ENCODE results near the gene INHBA. TPM values are rescaled to one million over a fixed set of nuclear protein-coding genes. Genes with fewer than 3 reads are reported as not detected.

Gene INHBA
- total RNA-seq, 2 experiments from 2014 or later: not detected

DNA sequence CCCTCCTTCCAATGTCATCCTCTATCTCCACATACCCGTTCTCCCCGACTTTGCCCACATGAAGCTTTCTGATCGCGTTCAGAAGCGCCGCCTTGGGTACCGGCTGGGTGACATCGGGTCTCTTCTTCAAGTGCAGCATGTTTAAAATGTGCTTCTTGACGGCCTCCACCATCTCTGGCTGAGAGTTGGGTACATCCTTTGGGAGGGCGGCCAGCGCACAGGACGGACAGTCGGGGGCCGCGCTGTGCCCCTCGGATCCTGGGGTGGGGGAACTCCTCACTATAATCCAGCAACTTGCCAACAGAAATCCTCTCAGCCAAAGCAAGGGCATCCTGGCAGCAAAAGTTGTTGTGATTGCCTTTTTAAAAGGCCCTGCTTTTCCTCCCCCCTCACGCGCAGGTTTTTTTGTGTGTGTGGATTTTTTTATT is 2.8 kb downstream of the INHBA start:
- no peak overlapping the region for H3K4me3 Mint-ChIP-seq

DNA sequence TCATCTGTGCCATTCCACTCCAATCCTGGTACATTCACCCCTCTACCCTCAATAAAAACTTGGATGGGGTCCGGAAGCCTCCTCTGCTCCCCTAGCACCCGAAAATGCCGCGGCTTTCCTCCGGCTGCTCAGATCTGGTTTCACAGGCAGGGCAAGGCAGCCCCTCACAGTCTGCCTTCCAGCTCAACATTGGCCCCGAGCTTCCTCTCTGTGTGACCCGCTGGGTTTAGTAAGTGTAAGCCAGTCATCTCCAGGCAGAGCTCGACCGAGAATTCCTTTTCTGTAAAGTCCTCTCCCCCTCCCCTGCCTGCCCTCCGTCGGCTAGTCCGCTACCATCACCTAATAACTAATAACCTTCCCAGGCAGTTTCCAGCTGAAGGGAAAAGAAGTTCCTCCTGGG is 3.4 kb downstream of the INHBA start:
- H3K27me3 Mint-ChIP-seq: peaks cover 81% of the 10 kb centered on the region
- H3K36me3 Mint-ChIP-seq: no peaks in the 10 kb centered on the region
- no peak overlapping the region for H3K27ac Mint-ChIP-seq
- H3K4me1 Mint-ChIP-seq: peaks cover 11% of the 10 kb centered on the region
- H3K9me3 Mint-ChIP-seq: no peaks in the 10 kb centered on the region
- no peak overlapping the region for H3K4me3 Mint-ChIP-seq
- DNase-seq: no peak

More for the DNA sequence above, 2.8 kb downstream of the INHBA start:
- H3K27ac Mint-ChIP-seq: no peak overlapping the region
- no peaks in the 10 kb centered on the region for H3K36me3 Mint-ChIP-seq
- peaks cover 85% of the 10 kb centered on the region for H3K27me3 Mint-ChIP-seq
- H3K4me1 Mint-ChIP-seq: peaks cover 13% of the 10 kb centered on the region
- DNase-seq: no peak
- no peaks in the 10 kb centered on the region for H3K9me3 Mint-ChIP-seq

DNA sequence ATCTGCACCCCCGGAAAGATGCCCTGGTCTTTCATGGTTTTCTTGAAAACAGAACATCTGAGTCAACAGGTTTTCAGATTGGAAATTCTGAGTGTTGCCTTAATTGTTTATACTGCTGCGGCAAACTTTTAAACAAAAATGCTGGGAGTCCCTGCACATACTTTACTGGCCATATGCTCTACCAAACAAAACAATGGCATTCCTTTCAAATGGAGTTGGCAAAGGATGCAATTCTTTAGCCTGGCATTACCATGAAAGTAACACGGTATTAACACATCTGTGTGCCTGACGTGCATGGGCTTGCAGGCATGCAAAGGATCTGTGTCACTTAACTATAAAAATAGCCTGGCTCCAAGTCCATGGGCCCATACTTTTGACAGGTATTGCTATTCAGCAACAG is 4.2 kb downstream of the INHBA start:
- Mint-ChIP-seq H3K9me3 (no peaks in the 10 kb centered on the region), H3K27ac (no peak overlapping the region), H3K4me1 (peaks cover 7% of the 10 kb centered on the region), H3K4me3 (no peak overlapping the region), H3K36me3 (no peaks in the 10 kb centered on the region), H3K27me3 (peaks cover 75% of the 10 kb centered on the region)
- no peak for DNase-seq

DNA sequence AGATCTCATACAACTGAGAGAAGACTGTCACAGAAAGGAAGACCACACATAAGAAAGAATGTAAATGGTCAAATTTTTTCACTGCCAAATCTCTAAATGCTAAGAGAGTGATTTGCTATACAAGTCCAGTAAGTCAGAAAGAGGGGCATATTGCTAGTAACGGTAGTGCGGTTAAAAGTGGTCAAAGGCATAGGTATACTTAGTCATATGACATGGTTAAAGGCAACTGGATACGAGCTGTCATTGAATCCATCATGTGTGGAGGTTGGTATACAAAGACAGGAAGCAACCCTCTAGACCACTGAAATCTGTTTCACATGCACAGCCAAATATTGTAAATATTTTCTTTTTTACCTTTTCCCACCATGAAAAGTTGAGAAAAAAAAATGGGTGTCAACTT is 4.8 kb downstream of the INHBA start:
- Mint-ChIP-seq H3K9me3 (no peaks in the 10 kb centered on the region), H3K27ac (no peak overlapping the region), H3K4me1 (peaks cover 7% of the 10 kb centered on the region), H3K4me3 (no peak overlapping the region), H3K36me3 (no peaks in the 10 kb centered on the region), H3K27me3 (peaks cover 78% of the 10 kb centered on the region)
- DNase-seq: no peak

DNA sequence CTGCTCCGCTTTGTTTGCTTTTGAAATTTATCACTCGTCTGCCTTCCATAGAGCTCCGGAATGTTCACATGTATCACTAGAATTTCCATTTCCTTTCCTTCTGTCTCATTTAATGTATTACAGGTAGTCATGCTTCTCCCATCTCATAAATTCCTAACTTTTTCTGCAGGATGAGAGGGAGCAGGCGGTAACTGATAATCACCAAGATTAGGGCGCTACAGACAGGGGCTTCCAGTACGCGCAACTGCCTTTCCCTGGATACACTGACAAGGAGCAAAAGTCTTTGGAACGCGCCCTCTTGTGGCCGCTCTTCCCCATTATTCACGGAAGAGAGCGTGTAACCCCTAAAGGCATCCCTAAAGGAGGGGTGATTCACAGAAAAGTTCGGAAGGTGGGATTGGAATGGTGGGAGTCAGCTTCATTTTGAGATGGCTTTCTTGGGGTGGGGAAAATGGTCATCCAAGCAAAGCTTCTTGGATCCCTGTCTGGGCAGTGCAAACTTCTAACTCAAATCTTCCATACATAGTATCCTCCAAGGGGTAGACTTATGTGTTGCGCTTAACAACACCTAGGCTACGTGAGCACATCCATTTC is 6.5 kb downstream of the INHBA start:
- DNase-seq: peak; percentile 17

DNA sequence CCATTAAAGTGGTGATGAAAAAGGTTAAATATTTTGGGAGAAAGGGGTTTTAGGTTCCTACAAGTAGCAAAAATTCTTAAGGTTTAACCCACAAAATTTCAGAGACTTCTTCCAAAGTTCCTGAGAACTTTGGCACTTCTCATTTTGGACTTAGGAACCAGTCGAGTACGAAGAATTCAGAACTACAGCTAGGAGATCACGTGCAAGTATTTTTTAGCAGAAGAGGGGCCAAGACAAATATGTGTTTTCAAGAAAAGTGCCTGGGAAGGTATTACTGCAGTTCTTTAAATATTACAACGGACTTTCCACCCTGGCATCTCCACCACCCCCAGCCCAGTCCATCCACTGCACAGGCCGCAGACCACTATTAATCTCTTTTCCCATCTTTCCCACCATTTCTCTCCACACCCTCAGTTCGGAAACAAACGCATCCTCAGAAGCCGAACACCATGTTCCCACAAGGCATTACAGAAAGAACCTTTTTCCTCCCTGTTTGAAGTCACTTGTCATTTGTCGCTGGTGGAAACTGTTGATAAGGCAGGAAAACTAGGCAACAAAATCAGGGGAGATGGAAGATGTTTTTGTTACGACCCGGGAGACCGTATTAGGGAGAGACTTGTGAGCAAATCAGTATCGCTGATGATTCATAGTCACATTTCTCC is 7.1 kb downstream of the INHBA start:
- H3K27ac Mint-ChIP-seq: no peak overlapping the region
- no peak for DNase-seq
- H3K9me3 Mint-ChIP-seq: no peaks in the 10 kb centered on the region
- H3K36me3 Mint-ChIP-seq: no peaks in the 10 kb centered on the region
- H3K4me1 Mint-ChIP-seq: peaks cover 7% of the 10 kb centered on the region
- H3K27me3 Mint-ChIP-seq: peaks cover 62% of the 10 kb centered on the region
- H3K4me3 Mint-ChIP-seq: no peak overlapping the region

More for the DNA sequence above, 6.5 kb downstream of the INHBA start:
- no peak overlapping the region for H3K27ac Mint-ChIP-seq
- H3K4me1 Mint-ChIP-seq: peaks cover 7% of the 10 kb centered on the region
- H3K9me3 Mint-ChIP-seq: no peaks in the 10 kb centered on the region
- peaks cover 66% of the 10 kb centered on the region for H3K27me3 Mint-ChIP-seq
- H3K36me3 Mint-ChIP-seq: no peaks in the 10 kb centered on the region
- no peak overlapping the region for H3K4me3 Mint-ChIP-seq

DNA sequence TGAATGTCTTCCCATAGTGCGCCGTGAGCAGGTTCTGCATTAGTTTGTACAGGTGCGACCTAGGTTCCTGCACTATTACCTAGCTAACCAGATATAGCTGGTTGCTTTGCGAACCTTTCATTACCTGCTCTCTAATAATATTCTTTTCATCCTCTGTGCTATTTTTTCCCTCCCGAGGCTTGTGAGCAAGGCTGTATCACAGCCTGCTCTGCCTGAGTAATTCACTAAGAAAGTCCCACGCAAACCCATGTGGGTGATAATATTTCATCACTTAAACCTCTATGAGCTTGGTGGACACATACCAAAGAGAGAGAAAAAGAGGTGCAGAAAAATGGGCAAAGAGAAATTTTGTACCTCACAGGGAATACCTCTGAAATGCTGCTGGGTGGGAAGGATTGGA is 8.4 kb downstream of the INHBA start:
- Mint-ChIP-seq H3K27ac (no peak overlapping the region), H3K4me1 (peaks cover 3% of the 10 kb centered on the region), H3K36me3 (no peaks in the 10 kb centered on the region), H3K9me3 (no peaks in the 10 kb centered on the region), H3K27me3 (peaks cover 52% of the 10 kb centered on the region), H3K4me3 (no peak overlapping the region)
- DNase-seq: no peak

DNA sequence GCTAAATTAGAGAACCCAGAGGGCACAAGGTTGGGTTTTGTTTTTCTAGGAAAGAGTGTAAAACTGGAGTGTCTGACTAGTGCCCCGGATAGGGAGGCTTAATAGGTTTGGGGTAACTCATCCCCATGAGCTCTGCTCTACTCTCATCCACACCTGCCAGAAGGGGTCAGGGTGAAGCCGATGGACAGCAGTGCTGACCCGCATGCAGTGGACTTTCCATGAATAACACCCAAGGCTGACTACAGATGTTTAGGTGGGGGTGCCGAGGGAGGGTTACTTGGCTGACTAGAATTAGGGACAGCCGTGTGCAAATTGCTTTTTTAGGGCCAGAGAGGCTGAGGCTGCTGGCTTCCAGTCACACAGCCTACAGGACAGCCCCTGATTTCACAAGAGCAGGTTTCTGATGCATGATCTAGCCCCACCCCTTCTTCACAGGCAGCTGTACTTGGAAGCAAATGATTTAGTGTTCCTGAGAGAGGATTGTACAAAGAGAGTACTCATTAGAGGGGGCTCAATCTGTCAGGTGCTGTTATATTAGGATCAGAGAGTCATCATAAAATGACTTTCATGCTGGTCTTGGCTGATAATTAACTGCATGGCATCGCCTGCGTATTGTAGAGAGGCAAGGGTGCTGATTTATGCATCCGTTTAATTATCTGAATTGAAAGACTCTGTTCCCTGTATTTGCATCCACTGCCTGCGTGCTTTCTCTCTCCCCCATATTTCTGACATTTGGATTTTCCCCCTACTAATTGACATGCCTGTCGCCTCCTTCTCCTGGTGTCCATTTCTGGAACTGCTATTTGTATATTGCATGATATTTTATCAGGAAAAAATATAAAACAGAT is 9.5 kb downstream of the INHBA start:
- Mint-ChIP-seq H3K4me3 (no peak overlapping the region), H3K27me3 (peaks cover 41% of the 10 kb centered on the region), H3K27ac (no peak overlapping the region), H3K36me3 (no peaks in the 10 kb centered on the region), H3K9me3 (no peaks in the 10 kb centered on the region), H3K4me1 (no peaks in the 10 kb centered on the region)
- no peak for DNase-seq

DNA sequence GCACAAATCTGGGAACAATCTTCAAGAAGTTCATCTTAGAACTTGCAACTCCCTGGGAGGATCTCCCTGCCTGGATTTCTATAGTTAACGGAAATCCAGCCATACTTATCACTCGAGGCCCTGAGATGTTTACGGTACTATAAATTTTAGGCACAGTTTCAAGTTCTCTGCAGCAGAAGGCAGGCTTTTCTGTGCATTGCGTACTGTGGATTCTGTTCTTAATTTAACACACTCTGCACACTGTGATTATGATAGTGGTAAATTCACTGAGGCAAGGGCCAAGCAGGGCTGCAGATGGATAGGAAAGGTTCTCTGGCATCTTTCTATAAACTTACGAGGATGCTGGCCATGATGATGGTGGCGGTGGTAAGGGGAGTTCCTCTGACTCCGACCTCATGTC is 10.6 kb downstream of the INHBA start:
- no peak for DNase-seq
- H3K4me1 Mint-ChIP-seq: no peaks in the 10 kb centered on the region
- no peaks in the 10 kb centered on the region for H3K9me3 Mint-ChIP-seq
- no peak overlapping the region for H3K27ac Mint-ChIP-seq
- H3K4me3 Mint-ChIP-seq: no peak overlapping the region
- H3K27me3 Mint-ChIP-seq: peaks cover 38% of the 10 kb centered on the region
- no peaks in the 10 kb centered on the region for H3K36me3 Mint-ChIP-seq

DNA sequence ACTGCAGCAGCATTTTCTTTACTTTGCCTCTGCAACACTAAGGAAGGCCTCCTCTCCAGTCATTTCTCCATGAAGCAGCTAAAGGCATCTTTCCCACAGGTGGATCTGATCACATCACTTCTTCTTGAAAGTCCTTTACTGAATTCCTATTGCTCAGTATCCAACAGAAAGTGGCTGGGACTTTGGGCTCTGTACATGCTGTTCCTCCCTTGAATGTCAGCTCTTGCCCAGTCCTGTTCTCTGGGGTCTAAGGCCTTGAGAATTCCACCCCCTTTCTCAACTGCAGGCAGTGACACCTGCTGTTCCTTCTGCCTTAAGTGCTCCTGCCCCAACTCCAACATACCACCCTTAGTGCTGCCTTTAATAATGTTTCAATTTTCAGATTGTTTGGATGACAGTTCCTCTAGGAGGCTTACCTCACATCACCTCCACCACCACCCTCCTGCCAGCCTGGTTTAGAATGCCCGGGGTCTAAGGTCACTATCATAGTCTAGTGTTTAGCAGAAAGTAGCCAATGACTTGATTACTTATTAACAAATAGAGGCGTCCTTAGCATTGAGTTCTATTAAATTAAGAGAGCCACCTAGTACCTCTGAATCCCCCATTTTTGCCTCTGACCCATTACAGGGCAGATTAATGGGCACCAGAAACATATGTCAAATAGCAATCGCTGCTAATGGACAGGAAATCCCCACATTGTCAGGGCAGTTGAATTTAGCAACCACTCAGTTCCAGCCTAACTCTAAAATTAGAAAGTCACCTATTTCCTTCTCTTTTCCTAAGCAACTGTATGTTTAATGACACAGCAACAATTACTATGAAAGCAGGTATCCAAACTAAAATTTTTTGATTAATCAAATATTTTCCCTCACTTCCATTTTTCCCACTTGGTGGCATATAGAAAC is 11.4 kb downstream of the INHBA start:
- Mint-ChIP-seq H3K27ac (no peak overlapping the region), H3K4me1 (no peaks in the 10 kb centered on the region), H3K36me3 (no peaks in the 10 kb centered on the region), H3K4me3 (no peak overlapping the region), H3K27me3 (peaks cover 34% of the 10 kb centered on the region), H3K9me3 (no peaks in the 10 kb centered on the region)
- no peak for DNase-seq

DNA sequence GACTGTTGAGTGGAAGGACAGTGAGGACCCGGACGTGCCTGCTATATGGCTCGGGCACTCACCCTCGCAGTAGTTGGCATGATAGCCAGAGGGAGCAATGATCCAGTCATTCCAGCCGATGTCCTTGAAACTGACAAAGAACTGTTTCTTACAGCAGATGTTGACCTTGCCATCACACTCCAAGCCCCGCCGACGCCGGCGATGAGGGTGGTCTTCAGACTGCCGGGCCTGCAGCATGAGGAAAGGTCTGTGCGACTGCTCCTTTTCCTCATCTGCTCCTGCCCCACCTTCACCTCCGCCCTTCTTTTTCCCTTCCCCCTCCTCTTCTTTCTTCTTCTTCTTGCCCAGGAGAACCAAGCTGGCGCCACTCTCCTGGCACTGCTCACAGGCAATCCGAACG is 13.1 kb downstream of the INHBA start:
- no peak overlapping the region for H3K27ac Mint-ChIP-seq
- H3K36me3 Mint-ChIP-seq: no peaks in the 10 kb centered on the region
- no peaks in the 10 kb centered on the region for H3K9me3 Mint-ChIP-seq
- H3K4me1 Mint-ChIP-seq: no peaks in the 10 kb centered on the region
- no peak for DNase-seq
- no peak overlapping the region for H3K4me3 Mint-ChIP-seq
- H3K27me3 Mint-ChIP-seq: peaks cover 21% of the 10 kb centered on the region

DNA sequence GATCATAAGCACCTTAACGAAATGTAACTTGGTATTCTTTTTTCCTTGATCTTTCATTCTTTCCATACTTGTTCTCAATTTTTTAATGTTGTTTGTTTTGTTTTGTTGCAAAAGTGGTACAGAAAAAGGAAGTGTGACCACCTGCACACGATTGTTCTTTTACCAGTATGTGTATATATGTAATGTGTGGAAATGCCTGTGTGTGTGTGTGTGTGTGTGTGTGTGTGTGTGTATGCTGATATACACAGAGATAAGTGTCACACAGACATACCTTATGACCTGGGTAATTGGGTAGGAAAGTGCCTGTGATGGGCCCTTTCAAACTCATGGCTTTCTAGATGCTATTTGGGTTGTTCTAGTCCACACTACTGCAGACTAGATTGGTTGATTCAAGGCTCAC is 14.0 kb downstream of the INHBA start:
- H3K4me1 Mint-ChIP-seq: no peaks in the 10 kb centered on the region
- peaks cover 26% of the 10 kb centered on the region for H3K27me3 Mint-ChIP-seq
- DNase-seq: no peak
- H3K36me3 Mint-ChIP-seq: no peaks in the 10 kb centered on the region
- no peak overlapping the region for H3K27ac Mint-ChIP-seq
- no peak overlapping the region for H3K4me3 Mint-ChIP-seq
- H3K9me3 Mint-ChIP-seq: no peaks in the 10 kb centered on the region

DNA sequence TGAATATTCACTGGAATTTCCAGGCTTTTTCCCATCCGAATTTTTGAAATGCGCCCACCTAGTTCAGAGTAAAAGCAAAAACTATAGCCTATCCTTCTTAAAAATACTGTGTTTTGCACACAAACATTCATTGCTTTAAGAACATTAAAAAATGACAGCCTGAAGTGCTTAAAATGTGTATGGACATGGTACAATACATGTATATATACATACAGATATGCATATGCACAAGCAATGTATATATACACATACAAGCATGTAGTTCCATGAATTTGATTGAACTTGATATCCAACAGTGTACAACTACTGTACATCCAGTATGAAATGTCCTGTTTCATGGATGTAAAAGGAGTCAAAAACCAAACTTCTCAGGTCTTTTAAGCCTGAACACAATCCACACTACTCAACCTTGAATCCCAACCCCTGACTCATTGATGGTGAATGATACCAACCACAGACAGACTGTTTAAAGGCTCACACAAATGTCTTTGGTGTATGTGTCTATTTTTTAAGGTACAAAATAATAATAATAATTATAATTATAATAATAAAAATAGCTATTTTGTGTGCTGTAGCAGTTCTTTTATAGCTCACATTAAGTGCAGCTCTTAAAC is 14.8 kb downstream of the INHBA start:
- Mint-ChIP-seq H3K36me3 (no peaks in the 10 kb centered on the region), H3K4me3 (no peak overlapping the region), H3K9me3 (no peaks in the 10 kb centered on the region), H3K27ac (no peak overlapping the region), H3K4me1 (no peaks in the 10 kb centered on the region), H3K27me3 (peaks cover 23% of the 10 kb centered on the region)
- DNase-seq: no peak

DNA sequence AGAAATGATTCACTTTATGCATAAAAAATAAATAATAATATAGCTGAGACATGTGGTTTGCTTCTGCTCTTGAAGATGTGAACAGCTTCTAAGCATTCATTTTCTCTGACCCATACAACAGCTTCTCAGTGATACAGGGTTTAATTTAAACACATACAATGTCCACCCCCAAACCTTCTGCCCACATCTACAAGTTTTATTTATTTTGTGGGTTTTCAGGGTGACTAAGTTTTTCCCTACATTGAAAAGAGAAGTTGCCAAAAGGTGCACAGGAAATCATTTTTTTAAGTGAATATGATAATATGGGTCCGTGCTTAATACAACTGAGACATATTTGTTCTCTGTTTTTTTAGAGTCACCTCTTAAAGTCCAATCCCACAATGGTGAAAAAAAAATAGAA is 17.2 kb downstream of the INHBA start:
- Mint-ChIP-seq H3K27me3 (peaks cover 17% of the 10 kb centered on the region), H3K36me3 (no peaks in the 10 kb centered on the region), H3K27ac (no peak overlapping the region), H3K4me3 (no peak overlapping the region), H3K9me3 (no peaks in the 10 kb centered on the region), H3K4me1 (no peaks in the 10 kb centered on the region)
- no peak for DNase-seq
